ENCODE data around the gene TSKS.

The TSKS gene

GRCh38 chr19:49712397-49712859 lies 50.7 kb downstream of the TSKS start:
- peaks cover 38% of the 10 kb centered on the region for H3K27me3 ChIP-seq (replicated peaks; ENCODE audit: insufficient read depth, low read length)
- H2AFZ ChIP-seq (ENCODE audit: low read length), result no peak overlapping the region
- no peak overlapping the region for H3K4me3 ChIP-seq (ENCODE audit: low read length)
- no peaks in the 10 kb centered on the region for H3K79me2 ChIP-seq (ENCODE audit: low read length)
- no peak overlapping the region for H3K27ac ChIP-seq (ENCODE audit: low read length)
- H3K9me2 ChIP-seq (replicated peaks; ENCODE audit: insufficient read depth, low read length), result no peaks in the 10 kb centered on the region
- no peaks in the 10 kb centered on the region for H3K4me1 ChIP-seq (ENCODE audit: low read length)
- no peaks in the 10 kb centered on the region for H4K20me1 ChIP-seq (ENCODE audit: insufficient read depth, low read length)
- TF ChIP-seq EZH2 (optimal IDR thresholded peaks at IDR 0.05; ENCODE audit: low read depth, low read length), result no peak
- TF ChIP-seq EZH2phosphoT487 (IDR thresholded peaks at IDR 0.05; ENCODE audit: low read length), result no peak
- no peak for TF ChIP-seq CTCF (IDR thresholded peaks at IDR 0.05; ENCODE audit: low read length)
- H3K36me3 ChIP-seq (replicated peaks; ENCODE audit: insufficient read depth, low read length), result no peaks in the 10 kb centered on the region
- H3K4me2 ChIP-seq (ENCODE audit: low read depth, low read length), result no peak overlapping the region
- no peaks in the 10 kb centered on the region for H3K9me3 ChIP-seq (replicated peaks; ENCODE audit: insufficient read depth, low read length)
- H3K9ac ChIP-seq (ENCODE audit: low read length), result no peak overlapping the region
- no peaks in the 10 kb centered on the region for H3F3A ChIP-seq (ENCODE audit: insufficient read depth, low read length)
- no peak for DNase-seq

GRCh38 chr19:49710372-49710951 lies 52.6 kb downstream of the TSKS start:
- H3K9me3 ChIP-seq (replicated peaks; ENCODE audit: insufficient read depth, low read length), result no peaks in the 10 kb centered on the region
- no peak overlapping the region for H2AFZ ChIP-seq (ENCODE audit: low read length)
- no peaks in the 10 kb centered on the region for H3K79me2 ChIP-seq (ENCODE audit: low read length)
- no peaks in the 10 kb centered on the region for H3K4me1 ChIP-seq (ENCODE audit: low read length)
- H3F3A ChIP-seq (ENCODE audit: insufficient read depth, low read length), result no peaks in the 10 kb centered on the region
- no peak overlapping the region for H3K27ac ChIP-seq (ENCODE audit: low read length)
- H4K20me1 ChIP-seq (ENCODE audit: insufficient read depth, low read length), result no peaks in the 10 kb centered on the region
- H3K36me3 ChIP-seq (replicated peaks; ENCODE audit: insufficient read depth, low read length), result no peaks in the 10 kb centered on the region
- H3K9me2 ChIP-seq (replicated peaks; ENCODE audit: insufficient read depth, low read length), result no peaks in the 10 kb centered on the region
- no peak overlapping the region for H3K4me3 ChIP-seq (ENCODE audit: low read length)
- peaks cover 52% of the 10 kb centered on the region for H3K27me3 ChIP-seq (replicated peaks; ENCODE audit: insufficient read depth, low read length)
- TF ChIP-seq EZH2phosphoT487 (IDR thresholded peaks at IDR 0.05; ENCODE audit: low read length) (no peak), CTCF (IDR thresholded peaks at IDR 0.05; ENCODE audit: low read length) (no peak), EZH2 (optimal IDR thresholded peaks at IDR 0.05; ENCODE audit: low read depth, low read length) (no peak)
- H3K9ac ChIP-seq (ENCODE audit: low read length), result no peak overlapping the region
- no peak overlapping the region for H3K4me2 ChIP-seq (ENCODE audit: low read depth, low read length)
- DNase-seq, result no peak

GRCh38 chr19:49705919-49706318 lies 57.2 kb downstream of the TSKS start:
- no peaks in the 10 kb centered on the region for H3K4me1 ChIP-seq (ENCODE audit: low read length)
- no peak for DNase-seq
- H3K9ac ChIP-seq (ENCODE audit: low read length), result no peak overlapping the region
- H3K9me3 ChIP-seq (replicated peaks; ENCODE audit: insufficient read depth, low read length), result no peaks in the 10 kb centered on the region
- H2AFZ ChIP-seq (ENCODE audit: low read length), result no peak overlapping the region
- no peaks in the 10 kb centered on the region for H4K20me1 ChIP-seq (ENCODE audit: insufficient read depth, low read length)
- H3F3A ChIP-seq (ENCODE audit: insufficient read depth, low read length), result no peaks in the 10 kb centered on the region
- no peak for TF ChIP-seq EZH2phosphoT487 (IDR thresholded peaks at IDR 0.05; ENCODE audit: low read length)
- TF ChIP-seq EZH2 (optimal IDR thresholded peaks at IDR 0.05; ENCODE audit: low read depth, low read length), result no peak
- no peak for TF ChIP-seq CTCF (IDR thresholded peaks at IDR 0.05; ENCODE audit: low read length)
- peaks cover 70% of the 10 kb centered on the region for H3K27me3 ChIP-seq (replicated peaks; ENCODE audit: insufficient read depth, low read length)
- H3K9me2 ChIP-seq (replicated peaks; ENCODE audit: insufficient read depth, low read length), result no peaks in the 10 kb centered on the region
- no peaks in the 10 kb centered on the region for H3K79me2 ChIP-seq (ENCODE audit: low read length)
- H3K4me3 ChIP-seq (ENCODE audit: low read length), result no peak overlapping the region
- H3K4me2 ChIP-seq (ENCODE audit: low read depth, low read length), result no peak overlapping the region
- H3K36me3 ChIP-seq (replicated peaks; ENCODE audit: insufficient read depth, low read length), result no peaks in the 10 kb centered on the region
- no peak overlapping the region for H3K27ac ChIP-seq (ENCODE audit: low read length)
